Skeletal muscle cell (primary cell): ENCODE measurements around the gene SEC61B.
"Not testable (repeated sequence)": the region's sequence is repeated elsewhere in the genome, so short reads cannot be mapped to it uniquely, and the experiment has no call there.

ENCODE experiments used
- DNase-seq: peaks from one replicate; pipeline ENCODE4 v3.0.0-alpha.2; 2010; ENCODE audit warnings: low read depth
- H3K4me3 ChIP-seq: 2 replicates; pipeline ENCODE4 v1.5.1; 2011; ENCODE audit warnings: low read depth, mild to moderate bottlenecking, control low read depth, low read length, moderate library complexity

The SEC61B gene

DNA sequence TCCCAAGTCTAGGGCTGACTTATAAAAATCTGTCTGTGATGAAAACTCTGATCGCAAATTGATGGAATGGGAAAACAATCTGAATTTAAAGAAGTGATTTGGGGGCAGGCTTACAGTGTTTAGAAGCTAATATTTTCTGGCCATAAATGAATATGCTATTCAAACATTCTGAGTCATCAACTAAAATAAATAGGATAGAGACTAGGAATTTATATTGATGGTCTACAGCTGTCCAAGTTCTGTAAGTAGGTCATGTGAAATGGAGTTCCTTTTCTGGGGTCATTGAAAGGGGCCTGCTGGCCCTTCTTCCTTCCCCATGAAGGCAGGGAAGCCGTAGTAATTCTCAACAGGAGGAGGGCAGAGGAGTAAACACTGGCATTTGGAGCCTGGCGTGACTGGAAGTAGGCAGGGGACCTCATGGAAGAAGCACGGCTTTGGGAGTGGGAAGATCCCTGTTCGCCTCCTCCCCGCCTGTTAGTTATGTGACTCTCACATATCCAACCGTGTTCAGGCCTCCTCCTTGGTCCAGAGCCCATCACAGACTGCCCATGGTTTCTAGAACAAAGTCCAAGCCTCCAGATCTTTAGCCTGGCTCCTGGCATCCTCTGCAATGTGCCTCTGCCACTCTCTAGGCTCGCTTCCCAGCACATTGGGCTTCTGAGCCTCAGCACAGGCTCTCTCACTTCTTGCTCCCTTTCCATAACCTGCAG is 32.0 kb upstream of the SEC61B start:
- no peak for DNase-seq
- H3K4me3 ChIP-seq = no peak overlapping the region

DNA sequence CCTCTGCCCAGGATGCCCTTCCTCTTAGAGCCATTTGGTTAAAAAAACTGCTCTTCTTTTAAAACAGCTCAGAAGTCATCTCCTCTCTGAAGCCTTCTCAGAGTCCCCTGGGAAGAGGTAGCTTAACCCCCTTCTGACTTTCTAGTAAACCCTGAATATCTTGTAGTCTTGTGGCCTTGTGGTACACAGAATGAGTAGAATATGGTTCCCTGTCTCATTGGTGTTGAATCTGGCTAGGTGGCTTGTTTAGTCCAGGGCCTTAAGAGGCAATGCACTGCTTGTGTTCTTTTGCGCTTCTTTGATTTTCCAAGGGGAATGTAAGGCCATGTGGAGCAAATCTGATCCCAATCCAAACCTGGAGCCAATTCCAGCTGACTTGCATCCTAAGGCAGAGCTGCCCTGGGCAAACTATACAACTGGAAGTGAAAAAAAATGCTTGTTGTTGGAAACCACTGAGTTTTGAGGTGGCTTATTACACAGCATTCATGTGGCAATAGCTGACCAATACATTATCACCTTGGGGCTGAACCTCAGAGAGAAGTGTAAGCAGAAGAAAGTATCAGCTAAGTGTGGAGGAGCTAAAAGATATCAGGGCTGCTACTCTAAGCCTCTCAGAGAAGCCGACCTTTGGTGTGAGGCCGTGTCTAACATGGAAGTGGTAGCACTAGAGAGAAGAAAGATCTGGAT is 31.3 kb upstream of the SEC61B start:
- DNase-seq = no peak
- no peak overlapping the region for H3K4me3 ChIP-seq

DNA sequence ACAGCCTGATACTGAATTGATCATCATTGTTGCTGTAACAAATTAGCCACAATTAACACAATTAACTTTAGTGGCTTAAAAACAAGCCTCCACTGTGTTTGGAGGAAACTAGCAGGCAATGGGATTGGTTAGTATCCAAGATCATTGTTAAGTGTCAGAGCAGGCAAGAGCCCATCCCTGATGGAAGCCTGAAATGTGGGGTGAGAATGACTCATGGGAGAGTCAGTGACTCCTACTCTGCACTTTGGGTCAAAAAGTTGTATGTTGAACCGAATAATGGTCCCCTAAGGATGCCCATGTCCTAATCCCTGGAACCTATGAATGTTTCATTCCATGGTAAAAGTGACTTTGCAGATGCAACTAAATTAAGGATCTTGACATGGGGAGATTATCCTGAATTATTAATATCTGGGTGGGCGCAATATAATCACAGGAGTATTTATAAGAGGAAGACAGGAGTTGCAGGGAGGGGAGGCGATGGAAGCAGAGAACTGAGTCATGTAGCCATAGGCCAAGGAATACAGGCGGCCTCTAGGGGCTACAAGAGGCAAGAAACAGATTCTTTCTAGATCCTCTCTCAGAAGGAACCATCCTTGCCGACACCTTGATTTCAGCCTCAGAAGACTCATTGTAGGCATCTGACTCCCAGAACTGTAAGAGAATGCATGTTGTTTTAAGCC is 29.2 kb upstream of the SEC61B start:
- peak; percentile 49 for DNase-seq
- H3K4me3 ChIP-seq = no peak overlapping the region

DNA sequence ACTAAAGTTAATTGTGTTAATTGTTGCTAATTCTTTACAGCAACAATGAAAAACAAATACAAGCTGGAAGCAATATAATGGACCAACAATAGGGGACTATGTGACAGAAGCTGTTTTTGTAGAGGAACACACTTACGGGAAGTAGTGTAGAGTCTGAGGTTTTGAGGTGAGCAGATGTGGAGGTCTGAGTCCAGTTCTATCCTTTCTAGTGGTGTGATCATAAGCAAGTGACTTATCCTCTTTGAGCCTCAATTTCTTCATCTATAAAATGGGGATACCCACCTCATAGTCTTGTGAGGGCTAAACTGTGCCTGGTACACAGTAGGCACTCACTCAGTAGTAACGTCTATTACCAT is 28.6 kb upstream of the SEC61B start:
- no peak overlapping the region for H3K4me3 ChIP-seq
- no peak for DNase-seq

DNA sequence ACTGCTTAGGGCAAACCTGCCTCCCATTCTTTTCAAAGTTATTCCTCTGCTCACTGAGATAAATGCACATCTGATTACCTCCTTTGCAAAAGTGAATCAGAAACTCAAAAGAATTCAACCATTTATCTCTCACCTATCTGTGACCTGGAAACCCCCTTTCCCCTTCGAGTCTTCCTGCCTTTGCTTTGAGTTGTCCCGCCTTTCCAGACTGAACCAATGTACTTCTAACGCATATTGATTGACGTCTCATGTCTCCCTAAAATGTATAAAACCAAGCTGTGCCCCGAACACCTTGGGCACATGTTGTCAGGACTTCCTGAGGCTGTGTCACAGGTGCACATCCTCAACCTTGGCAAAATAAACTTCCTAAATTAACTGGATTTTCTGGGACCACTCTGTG is 25.6 kb upstream of the SEC61B start:
- H3K4me3 ChIP-seq, DNase-seq: not testable (repeated sequence)

DNA sequence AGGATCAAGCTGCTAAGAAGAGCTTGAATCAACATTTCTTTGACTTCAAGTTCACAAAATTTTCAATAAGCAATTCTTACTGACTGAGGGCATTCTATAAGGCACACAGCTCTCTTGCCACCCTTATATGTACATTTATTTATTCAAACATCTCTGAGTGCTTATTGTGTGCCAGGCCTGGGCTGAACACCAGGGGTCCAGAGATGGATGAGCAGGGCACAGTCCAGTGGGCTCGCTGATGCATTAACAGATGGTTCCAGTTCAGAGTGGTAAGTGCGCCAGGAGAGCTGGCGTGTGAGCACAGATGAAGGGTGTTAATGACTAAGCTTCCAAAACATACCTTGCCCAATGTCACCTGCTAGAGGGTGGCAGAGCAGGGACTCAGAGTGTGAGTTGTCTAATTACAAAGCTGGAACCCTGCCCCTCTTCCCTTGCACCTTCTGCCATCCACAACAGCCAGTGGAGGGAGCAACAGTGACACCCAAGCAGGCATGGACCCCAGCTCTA is 24.9 kb upstream of the SEC61B start:
- H3K4me3 ChIP-seq = no peak overlapping the region
- DNase-seq = no peak

DNA sequence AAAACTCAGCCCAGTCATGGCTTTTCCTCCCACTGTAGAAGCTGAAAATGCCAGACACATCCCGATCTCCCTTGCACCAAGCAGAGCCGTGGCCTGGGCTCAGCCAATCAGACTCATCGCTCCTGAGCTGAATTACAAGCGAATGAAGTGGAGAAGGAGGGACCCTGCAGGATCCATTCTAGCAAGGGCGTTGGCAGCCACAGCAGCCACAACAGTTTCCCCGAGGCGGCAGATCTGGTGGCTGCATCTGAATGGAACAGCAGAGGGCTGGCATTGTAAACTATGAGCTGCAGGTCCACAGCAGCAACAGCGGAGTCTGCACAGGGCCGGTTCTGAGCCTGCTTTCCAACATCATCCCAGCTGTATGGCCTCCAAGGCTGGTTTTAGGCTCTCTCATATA is 24.1 kb upstream of the SEC61B start:
- no peak for DNase-seq
- no peak overlapping the region for H3K4me3 ChIP-seq

DNA sequence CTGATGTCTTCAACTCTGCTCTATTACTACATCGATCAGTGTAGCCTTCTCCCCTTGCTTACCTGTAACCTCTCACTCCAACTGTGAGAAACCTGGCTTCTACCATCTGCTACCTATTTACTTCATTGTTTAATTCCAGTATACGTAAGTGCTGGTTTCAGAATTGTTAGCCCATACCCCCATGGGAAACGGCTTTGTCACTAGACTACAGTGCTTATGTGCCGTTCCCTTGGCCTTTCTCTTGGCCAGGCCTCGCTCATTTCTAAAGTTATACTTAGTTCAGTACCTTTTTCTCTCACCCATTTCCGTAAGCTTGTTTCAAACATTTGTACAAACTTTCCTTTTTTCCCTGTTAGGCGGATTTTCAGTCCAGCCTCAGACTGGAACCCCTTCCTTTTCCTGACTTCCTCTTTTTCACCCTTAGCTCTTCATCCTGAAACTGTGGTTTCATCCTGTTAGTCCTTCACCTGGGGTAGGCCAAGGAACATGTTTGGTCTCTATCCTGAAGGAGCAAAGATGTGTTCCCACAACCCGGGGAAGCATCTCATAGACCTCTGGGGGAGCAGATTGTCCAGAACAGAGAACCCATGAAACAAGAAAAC is 22.0 kb upstream of the SEC61B start:
- DNase-seq = no peak
- no peak overlapping the region for H3K4me3 ChIP-seq

DNA sequence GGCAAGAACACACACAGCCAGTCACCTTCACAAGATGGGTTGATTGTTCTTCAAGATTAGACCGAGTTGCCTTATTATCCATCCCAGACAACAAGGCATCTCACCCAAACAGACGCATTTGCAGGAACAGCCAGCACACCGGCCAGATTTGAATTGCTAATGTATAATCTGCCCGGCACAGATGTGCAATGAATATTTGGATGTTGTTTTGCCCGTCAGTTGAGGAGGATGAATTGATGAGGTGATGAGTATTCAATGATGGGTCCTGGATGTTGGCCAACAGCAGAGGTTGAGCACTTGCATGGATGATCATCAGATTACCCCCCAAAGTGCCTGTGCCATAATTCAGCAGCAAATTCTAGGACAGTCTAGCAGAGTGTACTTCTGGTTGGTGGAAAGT is 20.5 kb upstream of the SEC61B start:
- H3K4me3 ChIP-seq = no peak overlapping the region
- no peak for DNase-seq

DNA sequence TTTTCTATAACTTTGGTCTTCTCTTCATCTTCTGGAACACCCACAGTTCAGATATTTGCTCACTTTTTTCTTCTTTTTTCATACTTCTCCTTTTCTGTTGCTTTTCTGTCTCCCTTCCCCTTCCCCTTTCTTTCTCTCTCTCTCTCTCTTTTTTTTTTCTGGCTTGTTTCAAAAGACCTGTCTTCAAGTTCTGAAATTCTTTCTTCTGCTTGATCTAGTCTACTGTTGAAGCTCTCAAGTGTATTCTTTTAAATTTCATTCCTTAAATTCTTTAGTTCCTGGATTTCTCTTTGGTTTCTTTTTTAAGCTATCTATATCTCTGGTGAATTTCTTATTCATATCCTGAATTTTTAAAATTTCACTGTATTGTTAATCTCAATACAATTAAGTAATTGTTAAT is 11.5 kb upstream of the SEC61B start:
- DNase-seq = no peak
- no peak overlapping the region for H3K4me3 ChIP-seq

DNA sequence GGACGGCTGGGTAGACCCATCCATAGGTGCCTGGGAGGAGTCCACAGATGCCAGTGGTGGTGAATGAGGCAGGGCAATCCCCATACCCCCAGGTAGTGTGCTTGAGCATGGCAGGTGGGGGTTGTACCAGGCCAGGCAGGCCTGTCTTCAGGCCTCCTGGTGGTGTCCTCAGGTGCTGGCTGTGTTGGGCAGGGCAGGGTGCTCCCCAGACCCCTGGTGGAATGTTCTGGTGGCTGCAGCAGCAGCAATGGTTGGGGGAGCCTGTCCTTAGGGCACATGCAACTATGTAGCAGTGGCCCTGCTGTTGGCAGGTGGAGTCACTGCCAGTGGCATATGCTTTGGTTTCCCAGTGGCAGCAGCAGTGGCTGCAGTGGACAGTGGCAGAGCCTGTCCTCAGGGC is 10.3 kb upstream of the SEC61B start:
- DNase-seq = no peak
- no peak overlapping the region for H3K4me3 ChIP-seq

DNA sequence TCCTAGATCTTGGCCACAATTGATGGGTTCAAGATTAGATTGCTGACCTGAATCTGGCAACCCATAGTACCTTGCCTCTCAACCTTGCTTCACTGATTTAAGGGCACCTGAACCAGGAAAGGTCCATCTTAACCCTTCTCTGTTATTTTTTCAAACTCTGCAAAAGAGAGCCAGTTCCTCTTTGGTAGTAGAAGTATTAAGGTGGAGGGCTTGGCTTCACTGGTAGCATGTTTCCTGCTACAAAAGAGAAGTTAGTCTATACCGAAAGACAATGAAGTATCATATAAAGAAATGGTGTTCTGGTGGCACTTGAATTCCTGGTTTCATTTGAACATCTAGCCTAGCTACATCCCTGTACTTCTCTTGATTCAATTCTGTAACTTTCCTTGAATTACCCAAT is 8.9 kb upstream of the SEC61B start:
- H3K4me3 ChIP-seq = no peak overlapping the region
- no peak for DNase-seq

DNA sequence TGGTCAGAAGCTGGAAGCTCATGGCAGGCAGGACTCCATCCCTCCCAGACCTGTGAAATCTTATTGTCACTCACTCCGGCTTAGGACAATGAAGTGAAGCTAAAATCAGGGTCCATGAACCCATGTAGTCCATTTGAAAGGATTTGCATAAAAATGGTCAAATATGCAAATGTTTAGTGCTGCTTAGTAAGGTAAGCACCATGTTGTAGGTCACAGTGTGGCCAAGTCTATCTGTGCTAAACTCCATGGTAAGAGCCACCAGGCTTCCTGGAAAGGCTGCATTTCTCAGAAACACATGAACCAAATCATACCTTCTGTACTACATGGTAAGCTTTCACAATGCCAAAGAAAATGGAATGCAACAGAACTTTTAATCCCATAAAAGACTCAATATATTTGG is 6.0 kb upstream of the SEC61B start:
- DNase-seq = no peak
- no peak overlapping the region for H3K4me3 ChIP-seq

DNA sequence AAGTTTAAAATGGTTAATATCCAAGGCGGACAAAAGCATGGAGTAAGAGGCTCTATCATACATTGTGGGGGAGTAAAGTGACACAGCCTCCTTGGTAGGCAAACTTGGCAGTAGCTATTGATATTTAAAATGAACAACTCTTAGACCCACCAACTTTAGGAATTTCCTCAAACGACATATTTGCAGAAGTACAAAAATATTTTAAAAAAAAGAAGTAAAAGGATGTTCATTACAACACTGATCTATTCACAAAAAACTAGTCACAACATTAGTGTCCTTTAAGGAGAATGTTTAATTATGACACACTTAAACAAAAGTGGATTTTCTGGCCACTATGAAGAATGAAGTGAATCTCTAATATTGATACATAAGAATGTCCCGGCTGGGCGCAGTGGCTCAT is 2.1 kb upstream of the SEC61B start:
- no peak for DNase-seq

DNA sequence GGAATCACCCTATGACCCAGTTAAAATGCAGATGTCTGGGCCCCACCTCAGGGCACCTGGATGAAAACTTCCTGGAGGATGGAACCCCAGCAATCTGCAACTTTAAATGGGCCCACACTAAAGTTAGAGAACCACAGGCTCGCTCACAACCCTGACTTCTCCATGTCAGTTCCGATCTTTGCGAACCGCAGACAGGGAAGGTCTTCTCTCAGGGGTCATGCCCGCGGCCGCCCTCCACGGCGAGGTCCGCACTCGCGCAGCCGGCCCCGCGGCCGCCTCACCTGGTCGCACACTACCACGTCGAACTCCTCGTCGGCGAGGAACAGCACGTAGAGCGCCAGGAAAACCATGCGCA is 839 bp upstream of the SEC61B start:
- no peak for DNase-seq
- H3K4me3 ChIP-seq = peak overlapping the region; percentile 94

More for the DNA sequence above, 2.1 kb upstream of the SEC61B start:
- H3K4me3 ChIP-seq = no peak overlapping the region

DNA sequence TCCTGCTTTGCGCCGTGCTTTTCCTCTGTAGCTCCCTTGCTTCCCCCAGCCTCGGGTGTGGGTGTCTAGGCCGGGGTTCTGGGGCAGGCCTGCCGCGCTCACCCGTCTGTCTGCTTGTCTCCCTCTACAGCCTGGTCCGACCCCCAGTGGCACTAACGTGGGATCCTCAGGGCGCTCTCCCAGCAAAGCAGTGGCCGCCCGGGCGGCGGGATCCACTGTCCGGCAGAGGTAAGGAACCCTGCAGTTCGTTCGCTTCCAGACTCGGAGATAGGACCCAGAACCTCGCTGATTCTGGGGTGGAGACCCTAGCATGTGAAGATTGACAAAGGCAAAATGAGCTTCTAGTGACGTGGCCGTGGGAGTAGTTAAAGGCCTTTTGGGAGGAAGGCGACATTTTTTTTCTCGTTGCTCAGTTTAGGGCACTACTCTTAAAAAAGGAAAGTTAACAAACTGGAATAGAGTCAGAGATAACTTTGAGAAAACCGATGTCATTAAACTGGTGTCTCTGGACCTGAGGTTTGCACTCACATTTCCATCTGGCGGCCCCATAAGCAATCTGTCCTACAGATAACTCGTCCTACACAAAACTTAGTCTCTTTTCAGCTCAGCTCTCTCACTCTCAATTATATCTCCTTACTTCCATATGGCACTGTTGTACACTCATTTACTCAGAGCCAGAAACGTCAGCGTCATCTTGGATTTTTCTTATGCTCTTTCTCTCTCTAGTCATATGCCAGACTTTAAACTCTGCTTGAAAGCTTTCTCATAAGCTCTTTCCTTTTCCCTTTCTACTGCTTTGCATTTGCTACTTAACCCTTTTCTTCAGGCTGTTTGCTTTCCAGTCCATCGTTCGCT is 561 bp downstream of the SEC61B start:
- DNase-seq = no peak
- peak overlapping the region; percentile 94 for H3K4me3 ChIP-seq

DNA sequence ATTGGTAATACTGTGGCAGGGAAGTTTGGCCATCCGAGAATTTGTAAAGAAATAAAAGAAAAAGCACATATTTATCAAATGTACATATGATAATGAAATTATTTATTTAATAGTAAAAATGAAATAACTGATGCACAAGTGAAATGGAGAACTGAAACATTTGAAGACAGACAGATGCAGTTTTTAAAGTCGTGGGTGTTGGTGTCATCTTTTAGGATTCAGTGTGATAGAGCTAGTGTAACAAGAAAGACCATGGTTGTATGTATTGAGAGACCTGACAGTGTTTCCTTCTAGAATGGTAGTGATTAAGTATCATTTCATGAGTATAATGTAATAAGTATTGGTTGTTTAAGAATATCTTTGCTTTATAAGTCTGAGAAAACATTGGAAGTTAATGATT is 2.4 kb downstream of the SEC61B start:
- DNase-seq = no peak
- no peak overlapping the region for H3K4me3 ChIP-seq

DNA sequence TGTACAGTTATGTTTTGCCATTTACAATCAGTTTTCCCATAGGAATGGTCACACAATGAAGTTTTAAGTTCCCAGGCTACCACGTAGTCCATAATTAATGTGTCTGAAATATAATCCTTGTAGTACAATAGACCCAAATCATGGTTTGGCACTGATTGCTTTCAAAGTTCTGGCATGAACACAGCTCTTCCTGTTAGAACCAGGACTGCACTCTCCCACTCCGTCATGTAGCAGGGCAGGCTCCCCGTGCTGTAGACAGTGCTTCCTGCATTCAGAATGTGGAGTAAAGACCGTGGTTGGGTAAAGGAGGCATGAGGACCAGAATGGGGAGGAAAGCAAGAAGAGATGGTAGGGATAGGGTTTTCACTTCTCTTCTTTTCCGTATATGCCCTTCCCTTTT is 4.0 kb downstream of the SEC61B start:
- DNase-seq = no peak
- H3K4me3 ChIP-seq = no peak overlapping the region

DNA sequence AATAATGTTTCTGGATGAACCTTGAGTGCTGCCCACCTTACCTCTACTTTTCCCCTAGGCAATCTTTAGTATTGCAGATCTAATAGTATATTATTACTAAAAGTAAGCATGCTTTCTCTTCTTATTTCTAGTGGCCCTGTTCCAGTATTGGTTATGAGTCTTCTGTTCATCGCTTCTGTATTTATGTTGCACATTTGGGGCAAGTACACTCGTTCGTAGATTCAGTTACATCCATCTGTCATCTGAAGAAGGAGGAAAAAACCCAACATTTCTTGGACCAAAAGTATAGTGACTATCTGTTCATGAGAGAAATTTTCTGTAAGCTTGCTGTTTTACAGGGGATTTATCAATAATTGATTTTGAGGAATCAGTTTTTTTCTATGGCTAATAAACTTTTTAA is 8.1 kb downstream of the SEC61B start:
- DNase-seq = no peak
- no peak overlapping the region for H3K4me3 ChIP-seq

DNA sequence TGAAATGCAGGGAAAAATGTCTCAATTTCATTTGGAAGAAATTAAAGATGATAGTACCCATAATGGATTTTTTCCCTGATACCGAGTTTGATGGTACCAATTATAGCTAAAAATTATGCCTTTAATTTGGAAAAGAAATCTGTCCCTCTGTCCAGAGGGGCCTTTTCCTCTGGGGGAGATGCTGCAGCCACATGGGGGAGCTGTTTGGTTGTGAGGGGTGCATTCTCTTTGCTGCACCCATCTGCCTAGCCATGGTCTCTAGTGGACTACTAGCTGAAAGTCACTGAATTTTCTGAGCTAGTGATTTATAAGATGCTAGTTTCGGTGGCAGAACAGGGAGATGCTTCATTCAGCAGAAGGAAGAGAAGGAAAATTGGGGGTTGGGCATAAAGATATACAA is 9.6 kb downstream of the SEC61B start:
- DNase-seq = no peak
- no peak overlapping the region for H3K4me3 ChIP-seq
